ENCODE measurements around the gene PDIA6. TPM values are rescaled to one million over a fixed set of nuclear protein-coding genes. Genes with fewer than 3 reads are reported as not detected.

PDIA6 gene
- total RNA-seq, 1 donor from 2014 or later = 210 TPM

- no peaks in the 10 kb centered on the region for H3K9me3 Mint-ChIP-seq
- no peaks in the 10 kb centered on the region for H3K4me1 Mint-ChIP-seq (ENCODE audit: low read depth)
Observed at GRCh38 chr2:10760794-10761504, 51.6 kb downstream of the PDIA6 start.

GRCh38 chr2:10759151-10759714 is 53.4 kb downstream of the PDIA6 start:
- H3K27me3 Mint-ChIP-seq (ENCODE audit: low read depth) = no peaks in the 10 kb centered on the region
- intact Hi-C loops (cut with micrococcal nuclease) = no loop called here

More at GRCh38 chr2:10760794-10761504, 51.6 kb downstream of the PDIA6 start:
- no peaks in the 10 kb centered on the region for H3K27me3 Mint-ChIP-seq (ENCODE audit: low read depth)
- no peak overlapping the region for H3K27ac Mint-ChIP-seq
- DNase-seq (ENCODE audit: low spot score) = no peak
- intact Hi-C loops (cut with micrococcal nuclease) = no loop called here
- no peaks in the 10 kb centered on the region for H3K36me3 Mint-ChIP-seq (ENCODE audit: low read depth)
- no peak overlapping the region for H3K4me3 Mint-ChIP-seq (ENCODE audit: low read depth)

GRCh38 chr2:10757814-10758286 is 54.7 kb downstream of the PDIA6 start:
- intact Hi-C loops (cut with micrococcal nuclease) = no loop called here
- Mint-ChIP-seq H3K36me3 (ENCODE audit: low read depth) (no peaks in the 10 kb centered on the region), H3K4me1 (ENCODE audit: low read depth) (no peaks in the 10 kb centered on the region), H3K27ac (no peak overlapping the region), H3K27me3 (ENCODE audit: low read depth) (no peaks in the 10 kb centered on the region), H3K4me3 (ENCODE audit: low read depth) (no peak overlapping the region), H3K9me3 (no peaks in the 10 kb centered on the region)
- no peak for DNase-seq (ENCODE audit: low spot score)

More at GRCh38 chr2:10759151-10759714, 53.4 kb downstream of the PDIA6 start:
- no peaks in the 10 kb centered on the region for H3K36me3 Mint-ChIP-seq (ENCODE audit: low read depth)
- no peak for DNase-seq (ENCODE audit: low spot score)
- no peak overlapping the region for H3K4me3 Mint-ChIP-seq (ENCODE audit: low read depth)
- no peak overlapping the region for H3K27ac Mint-ChIP-seq
- H3K4me1 Mint-ChIP-seq (ENCODE audit: low read depth) = no peaks in the 10 kb centered on the region
- no peaks in the 10 kb centered on the region for H3K9me3 Mint-ChIP-seq

GRCh38 chr2:10755621-10756020 is 57.0 kb downstream of the PDIA6 start:
- intact Hi-C loops (cut with micrococcal nuclease) = no loop called here
- Mint-ChIP-seq H3K4me1 (ENCODE audit: low read depth) (no peaks in the 10 kb centered on the region), H3K9me3 (no peaks in the 10 kb centered on the region), H3K4me3 (ENCODE audit: low read depth) (no peak overlapping the region), H3K27me3 (ENCODE audit: low read depth) (peaks cover 3% of the 10 kb centered on the region), H3K27ac (no peak overlapping the region), H3K36me3 (ENCODE audit: low read depth) (no peaks in the 10 kb centered on the region)
- no peak for DNase-seq (ENCODE audit: low spot score)

GRCh38 chr2:10753876-10754275 is 58.7 kb downstream of the PDIA6 start:
- no peak overlapping the region for H3K4me3 Mint-ChIP-seq (ENCODE audit: low read depth)
- intact Hi-C loops (cut with micrococcal nuclease) = no loop called here
- peaks cover 5% of the 10 kb centered on the region for H3K27me3 Mint-ChIP-seq (ENCODE audit: low read depth)
- H3K27ac Mint-ChIP-seq = no peak overlapping the region
- H3K36me3 Mint-ChIP-seq (ENCODE audit: low read depth) = no peaks in the 10 kb centered on the region
- DNase-seq (ENCODE audit: low spot score) = no peak
- H3K9me3 Mint-ChIP-seq = no peaks in the 10 kb centered on the region
- no peaks in the 10 kb centered on the region for H3K4me1 Mint-ChIP-seq (ENCODE audit: low read depth)

- H3K4me3 Mint-ChIP-seq (ENCODE audit: low read depth) = no peak overlapping the region
- no peaks in the 10 kb centered on the region for H3K9me3 Mint-ChIP-seq
- intact Hi-C loops (cut with micrococcal nuclease) = no loop called here
- no peaks in the 10 kb centered on the region for H3K36me3 Mint-ChIP-seq (ENCODE audit: low read depth)
- H3K27ac Mint-ChIP-seq = no peak overlapping the region
- no peak for DNase-seq (ENCODE audit: low spot score)
- H3K4me1 Mint-ChIP-seq (ENCODE audit: low read depth) = no peaks in the 10 kb centered on the region
- peaks cover 5% of the 10 kb centered on the region for H3K27me3 Mint-ChIP-seq (ENCODE audit: low read depth)
Observed at GRCh38 chr2:10753156-10753555, 59.4 kb downstream of the PDIA6 start.

GRCh38 chr2:10752236-10752635 is 60.3 kb downstream of the PDIA6 start:
- peaks cover 2% of the 10 kb centered on the region for H3K4me1 Mint-ChIP-seq (ENCODE audit: low read depth)
- intact Hi-C loops (cut with micrococcal nuclease) = no loop called here
- H3K27me3 Mint-ChIP-seq (ENCODE audit: low read depth) = peaks cover 5% of the 10 kb centered on the region
- no peak overlapping the region for H3K27ac Mint-ChIP-seq
- H3K36me3 Mint-ChIP-seq (ENCODE audit: low read depth) = no peaks in the 10 kb centered on the region
- no peaks in the 10 kb centered on the region for H3K9me3 Mint-ChIP-seq
- no peak for DNase-seq (ENCODE audit: low spot score)
- no peak overlapping the region for H3K4me3 Mint-ChIP-seq (ENCODE audit: low read depth)

GRCh38 chr2:10750610-10751009 is 62.0 kb downstream of the PDIA6 start:
- H3K9me3 Mint-ChIP-seq = no peaks in the 10 kb centered on the region
- no peak for DNase-seq (ENCODE audit: low spot score)
- peaks cover 6% of the 10 kb centered on the region for H3K4me1 Mint-ChIP-seq (ENCODE audit: low read depth)
- intact Hi-C loops (cut with micrococcal nuclease) = no loop called here
- H3K4me3 Mint-ChIP-seq (ENCODE audit: low read depth) = no peak overlapping the region
- no peak overlapping the region for H3K27ac Mint-ChIP-seq
- H3K27me3 Mint-ChIP-seq (ENCODE audit: low read depth) = peaks cover 5% of the 10 kb centered on the region
- no peaks in the 10 kb centered on the region for H3K36me3 Mint-ChIP-seq (ENCODE audit: low read depth)

GRCh38 chr2:10742666-10743065 is 69.9 kb downstream of the PDIA6 start:
- no peak for DNase-seq (ENCODE audit: low spot score)

GRCh38 chr2:10741139-10741538 is 71.4 kb downstream of the PDIA6 start:
- Mint-ChIP-seq H3K27me3 (ENCODE audit: low read depth) (peaks cover under 1% of the 10 kb centered on the region), H3K4me1 (ENCODE audit: low read depth) (peaks cover 9% of the 10 kb centered on the region), H3K27ac (no peak overlapping the region), H3K36me3 (ENCODE audit: low read depth) (no peaks in the 10 kb centered on the region), H3K4me3 (ENCODE audit: low read depth) (no peak overlapping the region), H3K9me3 (no peaks in the 10 kb centered on the region)
- no peak for DNase-seq (ENCODE audit: low spot score)
- intact Hi-C loops (cut with micrococcal nuclease) = no loop called here

More at GRCh38 chr2:10742666-10743065, 69.9 kb downstream of the PDIA6 start:
- H3K27me3 Mint-ChIP-seq (ENCODE audit: low read depth) = no peaks in the 10 kb centered on the region
- intact Hi-C loops (cut with micrococcal nuclease) = no loop called here
- no peaks in the 10 kb centered on the region for H3K9me3 Mint-ChIP-seq
- H3K4me3 Mint-ChIP-seq (ENCODE audit: low read depth) = no peak overlapping the region
- no peaks in the 10 kb centered on the region for H3K36me3 Mint-ChIP-seq (ENCODE audit: low read depth)
- peaks cover 12% of the 10 kb centered on the region for H3K4me1 Mint-ChIP-seq (ENCODE audit: low read depth)
- no peak overlapping the region for H3K27ac Mint-ChIP-seq

- no peak for DNase-seq (ENCODE audit: low spot score)
- Mint-ChIP-seq H3K27me3 (ENCODE audit: low read depth) (peaks cover 3% of the 10 kb centered on the region), H3K27ac (no peak overlapping the region), H3K9me3 (no peaks in the 10 kb centered on the region), H3K4me1 (ENCODE audit: low read depth) (peaks cover 3% of the 10 kb centered on the region), H3K4me3 (ENCODE audit: low read depth) (no peak overlapping the region), H3K36me3 (ENCODE audit: low read depth) (no peaks in the 10 kb centered on the region)
- intact Hi-C loops (cut with micrococcal nuclease) = no loop called here
Observed at GRCh38 chr2:10740226-10740625, 72.4 kb downstream of the PDIA6 start.

GRCh38 chr2:10738192-10738591 is 74.4 kb downstream of the PDIA6 start:
- Mint-ChIP-seq H3K4me3 (ENCODE audit: low read depth) (no peak overlapping the region), H3K27me3 (ENCODE audit: low read depth) (peaks cover 6% of the 10 kb centered on the region), H3K4me1 (ENCODE audit: low read depth) (peaks cover 3% of the 10 kb centered on the region), H3K9me3 (no peaks in the 10 kb centered on the region), H3K27ac (no peak overlapping the region), H3K36me3 (ENCODE audit: low read depth) (no peaks in the 10 kb centered on the region)
- DNase-seq (ENCODE audit: low spot score) = no peak
- intact Hi-C loops (cut with micrococcal nuclease) = no loop called here

GRCh38 chr2:10733980-10734379 is 78.6 kb downstream of the PDIA6 start:
- Mint-ChIP-seq H3K36me3 (ENCODE audit: low read depth) (no peaks in the 10 kb centered on the region), H3K27ac (no peak overlapping the region), H3K9me3 (no peaks in the 10 kb centered on the region), H3K4me1 (ENCODE audit: low read depth) (peaks cover 2% of the 10 kb centered on the region), H3K27me3 (ENCODE audit: low read depth) (peaks cover 9% of the 10 kb centered on the region), H3K4me3 (ENCODE audit: low read depth) (no peak overlapping the region)
- intact Hi-C loops (cut with micrococcal nuclease) = no loop called here
- DNase-seq (ENCODE audit: low spot score) = no peak

All from activated T-helper 2 cell treated with anti-CD3 and anti-CD28 coated beads, Interferon-gamma antibody, Interleukin-2, Interleukin-4, amounts not matched to agents 10 μg/mL and 5 μg/mL and 100 μg/mL, durations not matched to agents 14 hours and 24 hours and 36 hours (primary cell).